Measurements from ENCODE around the gene NSUN2.

NSUN2 gene

DNA sequence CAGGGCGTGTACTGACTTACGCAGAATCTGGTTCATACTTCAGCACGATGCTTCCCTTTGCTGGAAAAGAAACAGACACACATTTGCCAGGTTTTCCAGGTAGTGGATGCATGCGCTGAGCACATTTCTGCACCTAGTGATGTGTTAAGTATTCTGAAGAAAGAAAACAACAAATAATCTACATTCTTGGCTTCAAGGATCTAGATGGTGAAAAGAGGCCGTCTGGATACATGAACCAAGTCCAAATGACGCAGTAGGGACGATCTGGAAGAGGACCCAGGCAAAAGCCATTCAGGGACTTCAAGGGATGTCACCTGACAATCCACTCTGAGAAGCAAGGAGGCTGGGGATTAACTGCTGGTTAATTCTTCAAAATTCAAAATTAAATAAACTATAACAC is 30.4 kb downstream of the NSUN2 start:
- DNase-seq, result no peak

DNA sequence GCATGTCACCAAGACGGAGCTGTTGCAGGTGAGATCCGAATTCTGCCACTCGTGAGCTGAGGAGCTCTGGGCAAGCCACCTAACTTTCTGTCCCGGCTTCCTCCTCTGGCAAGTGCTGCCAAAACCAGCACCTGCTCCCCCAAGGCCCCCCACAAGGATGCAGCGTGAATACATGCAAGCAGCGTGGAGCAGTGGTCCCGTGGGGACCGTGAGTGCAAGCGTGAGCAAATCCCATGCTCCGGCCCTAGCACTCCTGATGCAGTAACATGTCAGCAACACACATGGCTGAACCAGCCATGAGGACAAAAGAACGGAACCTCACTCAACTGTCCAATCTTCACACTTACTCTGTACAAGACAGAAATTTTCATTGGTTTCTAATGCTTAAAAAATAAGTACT is 31.0 kb downstream of the NSUN2 start:
- no peak for DNase-seq

- DNase-seq, result peak in 1 of 2 experiments; percentile 28
Measured at GRCh38 chr5:6601271-6601670, 31.6 kb downstream of the NSUN2 start.

DNA sequence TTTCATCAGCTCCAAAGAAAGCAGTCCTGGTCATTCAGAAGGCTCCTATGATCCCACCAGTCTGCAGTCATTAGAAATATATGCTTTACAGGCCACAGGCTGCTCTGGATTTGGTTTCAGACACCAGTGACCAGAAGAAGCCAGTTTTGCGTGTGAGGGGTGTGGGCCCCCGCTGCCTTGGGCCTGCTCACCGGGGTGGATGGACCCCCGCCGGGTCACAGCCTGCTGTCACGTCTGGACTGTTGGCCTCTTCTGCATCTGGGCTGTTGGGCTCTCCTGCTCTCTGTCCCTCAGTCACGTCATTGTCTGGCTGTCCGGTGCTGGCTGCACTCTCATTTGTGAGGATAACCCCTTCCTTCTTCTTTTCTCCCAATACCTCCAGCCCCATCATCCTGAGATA is 33.1 kb downstream of the NSUN2 start:
- DNase-seq, result no peak

- no peak for DNase-seq
Measured at GRCh38 chr5:6598351-6598900, 34.4 kb downstream of the NSUN2 start.

DNA sequence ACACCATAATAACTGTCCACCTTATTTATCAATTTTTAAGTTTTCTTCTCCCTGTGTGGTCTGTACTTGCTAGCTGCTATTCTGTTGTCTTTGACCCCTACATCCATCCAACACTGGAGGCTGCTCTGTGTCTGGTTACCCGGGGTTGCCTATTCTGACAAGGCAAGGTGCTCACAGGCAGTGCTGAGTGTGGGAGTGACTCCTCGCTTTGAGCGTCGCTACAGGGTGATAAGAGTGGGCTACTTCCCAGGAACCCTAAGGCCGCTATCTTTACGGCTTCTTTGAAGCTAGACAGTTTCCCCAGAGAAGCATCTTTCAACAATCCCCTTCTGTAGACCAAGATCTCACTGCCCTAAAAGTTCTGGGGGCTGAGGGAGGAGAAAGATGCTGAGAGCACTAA is 35.3 kb downstream of the NSUN2 start:
- no peak for DNase-seq

- no peak for DNase-seq
Measured at GRCh38 chr5:6596388-6596787, 36.5 kb downstream of the NSUN2 start.

GRCh38 chr5:6595405-6595804 is 37.4 kb downstream of the NSUN2 start:
- DNase-seq, result no peak

DNA sequence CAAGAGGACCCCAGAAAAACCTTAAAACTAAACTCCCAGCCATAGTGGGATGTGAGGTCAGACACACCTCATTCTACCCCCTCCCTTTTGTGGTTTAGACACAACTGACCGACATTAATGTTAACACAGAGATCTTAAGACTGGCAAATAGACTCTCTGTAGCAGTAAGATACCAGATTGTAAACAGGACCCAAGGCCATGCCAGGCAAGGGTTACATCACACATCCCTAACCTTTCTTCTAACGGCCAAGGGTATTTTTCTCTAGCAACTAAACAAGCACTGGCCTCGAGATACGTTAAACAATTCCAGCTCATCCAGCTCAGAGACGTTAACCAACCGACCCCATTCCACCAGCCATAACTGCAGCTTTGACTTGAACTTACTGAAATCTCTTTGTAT is 38.8 kb downstream of the NSUN2 start:
- no peak for DNase-seq

- no peak for DNase-seq
Measured at GRCh38 chr5:6593148-6594016, 39.5 kb downstream of the NSUN2 start.

DNA sequence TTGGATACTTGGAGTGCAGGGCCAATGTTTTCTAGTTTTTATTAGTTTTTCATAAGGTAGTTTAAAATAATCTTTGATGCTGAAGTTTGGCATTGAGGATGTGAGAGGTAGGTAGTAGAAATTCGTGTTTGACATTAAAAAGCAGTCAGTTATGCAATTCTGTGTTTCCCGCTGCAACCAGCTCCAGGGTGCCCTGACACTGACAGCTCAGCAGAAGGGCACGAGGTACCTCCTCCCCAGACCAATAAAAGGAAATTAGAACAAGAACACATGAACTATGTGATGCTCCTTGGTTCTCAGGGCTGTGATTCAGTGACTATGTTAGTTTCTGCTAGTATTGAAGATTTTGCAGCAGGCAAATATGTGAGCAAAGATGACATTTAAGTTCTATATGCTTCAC is 40.2 kb downstream of the NSUN2 start:
- DNase-seq, result no peak

GRCh38 chr5:6591671-6592288 is 41.1 kb downstream of the NSUN2 start:
- no peak for DNase-seq

DNA sequence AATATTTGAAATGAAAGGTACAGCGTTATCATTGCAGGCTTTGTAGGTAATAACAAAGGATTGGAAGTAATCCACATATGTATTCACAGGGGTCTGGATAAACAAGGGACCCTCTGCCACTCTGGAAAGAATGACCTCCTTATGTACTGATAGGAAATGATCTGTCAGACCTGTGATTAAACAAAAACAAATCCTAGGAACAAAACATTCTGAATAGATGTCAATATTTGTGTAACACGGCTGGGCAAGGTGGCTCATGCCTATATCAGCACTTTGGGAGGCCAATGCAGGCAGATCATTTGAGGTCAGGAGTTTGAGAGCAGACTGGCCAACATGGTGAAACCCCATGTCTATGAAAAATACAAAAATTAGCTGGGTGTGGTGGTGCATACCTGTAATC is 42.3 kb downstream of the NSUN2 start:
- no peak for DNase-seq

DNA sequence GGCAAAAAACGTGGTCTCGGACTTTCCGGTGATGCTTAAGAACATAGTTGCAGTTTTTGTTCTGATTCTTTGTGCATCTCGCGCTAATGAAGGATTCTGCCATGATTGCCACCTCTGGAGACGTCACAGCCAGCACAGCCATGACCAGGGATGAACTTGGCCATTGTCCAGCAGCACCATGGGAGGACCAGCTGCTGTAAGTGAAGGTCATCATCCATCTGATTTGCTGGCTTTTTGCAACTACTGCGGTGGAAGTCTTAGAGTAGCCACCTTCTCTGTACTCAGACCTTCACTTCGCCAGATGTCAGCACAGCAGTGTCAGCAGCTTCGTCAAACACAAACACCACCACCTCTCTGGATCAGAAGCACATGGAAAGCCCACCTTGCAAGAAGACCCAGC is 45.7 kb downstream of the NSUN2 start:
- DNase-seq, result no peak

- no peak for DNase-seq
Measured at GRCh38 chr5:6586647-6587042, 46.2 kb downstream of the NSUN2 start.

DNA sequence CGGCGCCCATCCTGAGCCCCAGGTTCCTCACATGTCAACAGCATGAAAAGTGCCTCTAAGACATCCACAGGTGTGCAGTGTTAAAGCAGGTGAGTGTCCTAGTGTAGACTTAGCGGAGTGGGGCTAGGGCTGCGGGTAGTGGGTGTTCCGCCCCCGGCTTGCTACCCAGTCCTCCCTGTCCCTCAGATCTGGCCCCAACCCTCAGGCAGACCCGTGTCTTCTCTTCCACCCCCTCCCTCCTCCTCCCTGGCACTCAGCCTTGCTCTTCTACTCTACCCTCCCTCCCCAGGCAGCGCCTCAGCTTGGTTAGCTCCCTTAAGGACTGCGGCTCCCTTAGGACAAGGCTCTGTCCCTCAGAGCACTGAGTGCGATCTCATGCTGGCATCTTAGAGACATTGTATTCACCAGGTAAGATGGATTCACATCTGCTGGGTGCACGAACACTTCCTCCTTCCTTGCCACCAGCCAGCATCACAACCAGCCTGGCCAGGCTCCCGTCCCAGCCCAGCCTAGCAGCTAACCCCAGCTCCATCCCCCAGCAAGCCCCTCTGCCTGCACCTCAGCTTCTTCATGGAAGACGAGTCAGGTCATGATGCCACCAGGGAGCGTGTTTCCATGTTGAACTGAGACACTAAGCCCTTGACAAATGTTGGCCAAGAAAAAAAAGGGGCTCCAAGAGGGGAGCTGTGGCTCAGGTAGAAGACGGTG is 46.8 kb downstream of the NSUN2 start:
- no peak for DNase-seq

DNA sequence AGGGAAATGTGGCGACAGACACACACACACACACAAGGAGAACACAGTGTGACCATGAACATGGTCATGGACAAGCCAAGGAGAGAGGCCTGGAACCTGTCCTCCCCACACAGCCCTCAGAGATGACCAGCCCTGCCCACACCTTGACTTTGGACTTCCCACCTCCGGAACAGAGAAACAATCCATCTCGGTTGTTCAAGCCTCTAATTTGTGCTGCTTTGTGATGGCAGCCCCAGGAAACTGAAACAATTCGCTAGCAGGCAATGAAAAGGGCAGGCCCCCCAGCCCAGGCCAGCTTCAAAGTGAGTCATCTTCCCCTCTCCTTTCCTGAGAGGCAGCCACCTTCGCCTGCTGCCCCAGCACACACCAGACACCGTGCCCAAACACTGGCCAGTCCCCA is 47.7 kb downstream of the NSUN2 start:
- DNase-seq, result no peak

GRCh38 chr5:6584727-6585126 is 48.1 kb downstream of the NSUN2 start:
- DNase-seq, result no peak

GRCh38 chr5:6584101-6584645 is 48.7 kb downstream of the NSUN2 start:
- DNase-seq, result no peak

- DNase-seq, result peak; percentile 25 to 75
Measured at GRCh38 chr5:6583049-6583880, 49.6 kb downstream of the NSUN2 start.

GRCh38 chr5:6582507-6583048 is 50.3 kb downstream of the NSUN2 start:
- DNase-seq, result no peak
